HG02973 (cell line): ENCODE data around the gene VPS33B.
"Not testable (repeated sequence)": the region's sequence is repeated elsewhere in the genome, so short reads cannot be mapped to it uniquely, and the experiment has no call there.

ENCODE experiments used
- ATAC-seq: cut with Tn5 transposase; IDR thresholded peaks from one replicate; pipeline ENCODE4 v1.9.1; 2021; ENCODE audit warnings: moderate library complexity; ENCODE audit not compliant: unreplicated experiment

VPS33B gene

GRCh38 chr15:91032919-91033803 is 10.8 kb upstream of the VPS33B start:
- ATAC-seq: no peak

- ATAC-seq: no peak
Measured at GRCh38 chr15:91031796-91032195, 9.4 kb upstream of the VPS33B start.

DNA sequence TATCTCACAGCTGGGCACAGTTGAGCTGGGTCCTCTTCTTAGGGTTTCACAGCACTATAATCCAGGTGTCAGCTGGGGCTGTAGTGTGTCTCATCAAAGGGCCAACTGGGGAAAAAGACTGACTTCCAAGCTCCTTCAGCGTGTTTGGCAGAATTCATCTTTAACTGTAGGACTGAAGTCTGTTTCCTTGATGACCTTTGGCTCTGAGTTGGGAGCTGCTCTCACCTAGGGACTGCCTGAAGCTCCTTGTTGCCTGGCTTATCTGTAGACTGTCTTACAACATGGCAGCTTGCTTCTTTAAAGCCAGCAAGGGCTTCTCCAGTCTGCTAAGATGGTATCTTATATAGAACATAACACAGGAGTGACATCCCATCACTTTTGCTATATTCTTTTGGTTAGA is 5.3 kb upstream of the VPS33B start:
- no peak for ATAC-seq

DNA sequence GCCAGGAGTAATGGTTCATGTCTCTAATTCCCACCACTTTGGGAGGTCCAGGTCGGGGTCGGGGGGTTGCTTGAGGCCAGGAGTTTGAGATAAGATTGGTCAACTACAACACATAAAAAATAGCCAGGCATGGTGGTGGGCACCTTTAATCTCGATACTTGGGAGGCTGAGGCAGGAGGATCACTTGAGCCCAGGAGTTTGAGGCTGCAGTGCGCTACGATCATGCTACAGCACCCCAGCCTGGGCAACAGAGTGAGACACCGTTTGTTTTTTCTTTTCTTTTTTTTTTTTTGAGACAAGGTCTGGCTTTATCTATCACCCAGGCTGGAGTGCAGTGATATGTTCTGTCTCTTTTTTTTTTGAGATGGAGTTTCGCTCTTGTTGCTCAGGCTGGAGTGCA is 1.3 kb upstream of the VPS33B start:
- no peak for ATAC-seq

- ATAC-seq: no peak
Measured at GRCh38 chr15:91022832-91023129, 387 bp upstream of the VPS33B start.

DNA sequence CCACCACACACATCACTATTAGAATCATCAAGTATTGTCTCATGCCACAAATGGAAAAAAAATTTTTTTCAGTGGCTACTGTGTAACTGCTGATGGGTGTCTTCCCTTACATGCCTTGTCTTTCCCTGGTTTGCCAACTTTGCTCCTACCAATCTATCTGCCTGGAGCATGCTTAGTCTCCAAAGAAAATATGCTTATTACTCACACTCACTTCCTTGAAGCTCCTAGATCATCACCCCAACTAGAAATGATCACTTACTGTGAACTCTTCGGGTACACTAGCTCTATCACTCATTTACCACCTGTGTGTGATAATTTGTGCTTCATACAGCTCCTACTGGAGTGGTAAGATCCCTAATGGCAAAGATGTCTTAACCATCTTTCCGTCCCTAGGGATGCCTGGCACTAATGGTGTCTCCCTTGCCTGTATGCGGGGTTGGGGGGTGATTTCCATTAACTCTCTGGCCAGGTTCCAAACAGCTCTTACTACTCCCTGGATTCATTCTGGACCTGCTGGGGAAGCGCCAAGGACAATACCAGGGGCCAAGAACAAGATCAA is 799 bp downstream of the VPS33B start:
- peak; percentile 11 for ATAC-seq

DNA sequence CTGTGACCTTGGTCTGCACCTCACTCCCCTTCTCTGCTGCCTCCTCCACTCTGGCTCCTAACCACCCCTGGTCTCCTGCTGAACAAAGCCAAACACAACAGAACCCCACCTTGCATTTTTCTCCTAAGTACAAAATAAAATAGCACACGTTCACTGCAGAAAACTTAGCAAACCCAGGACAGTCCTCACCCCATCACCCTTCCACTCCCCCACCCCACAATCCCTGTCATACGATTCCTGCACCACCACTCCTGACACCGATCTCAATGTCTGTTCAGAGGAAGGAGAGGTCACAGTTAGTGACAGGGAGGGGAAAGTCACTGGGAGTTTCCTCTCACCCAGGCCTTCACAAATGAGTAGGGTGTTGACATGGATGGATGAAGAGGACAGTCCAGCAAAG is 4.2 kb downstream of the VPS33B start:
- no peak for ATAC-seq

DNA sequence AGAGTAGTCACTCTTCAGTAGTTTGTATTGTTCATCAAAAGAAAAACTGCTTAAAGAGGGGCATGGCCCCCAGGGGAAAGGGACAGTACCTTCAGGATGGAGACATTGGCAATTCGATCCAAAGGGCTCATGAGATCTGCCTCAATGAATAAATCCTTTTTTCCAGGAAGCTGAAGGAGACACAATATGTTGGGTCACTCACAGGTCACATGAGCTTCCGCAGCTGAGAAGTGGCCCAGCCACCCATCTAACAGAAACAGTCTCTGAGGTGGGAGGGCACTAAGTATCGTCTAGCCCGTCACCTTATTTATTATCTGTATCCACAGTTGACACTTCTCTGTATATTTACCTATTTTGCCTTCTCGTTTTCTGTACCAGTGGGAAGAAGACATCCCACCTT is 4.7 kb downstream of the VPS33B start:
- ATAC-seq: no peak

GRCh38 chr15:91013701-91014100 is 8.7 kb downstream of the VPS33B start:
- not testable (repeated sequence) for ATAC-seq

DNA sequence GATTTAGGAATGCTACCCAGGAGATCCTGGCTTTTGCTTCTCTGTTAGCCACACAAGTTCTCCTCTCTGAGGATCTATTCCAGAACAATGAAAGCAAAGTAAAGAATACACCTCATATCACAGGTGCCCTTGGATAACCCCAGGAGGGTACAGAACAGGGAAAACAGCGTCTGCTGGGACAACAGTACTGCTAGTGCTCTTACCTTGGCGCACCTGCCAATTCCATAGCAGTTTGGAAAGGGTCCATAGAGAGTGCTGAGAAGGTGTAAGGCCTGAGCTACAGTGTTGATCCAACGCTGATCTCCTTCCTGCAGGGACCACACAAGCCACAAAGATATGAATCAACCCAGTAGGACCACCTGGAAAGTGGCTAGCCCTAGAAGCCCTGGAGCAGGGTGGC is 15.1 kb downstream of the VPS33B start:
- ATAC-seq: no peak

DNA sequence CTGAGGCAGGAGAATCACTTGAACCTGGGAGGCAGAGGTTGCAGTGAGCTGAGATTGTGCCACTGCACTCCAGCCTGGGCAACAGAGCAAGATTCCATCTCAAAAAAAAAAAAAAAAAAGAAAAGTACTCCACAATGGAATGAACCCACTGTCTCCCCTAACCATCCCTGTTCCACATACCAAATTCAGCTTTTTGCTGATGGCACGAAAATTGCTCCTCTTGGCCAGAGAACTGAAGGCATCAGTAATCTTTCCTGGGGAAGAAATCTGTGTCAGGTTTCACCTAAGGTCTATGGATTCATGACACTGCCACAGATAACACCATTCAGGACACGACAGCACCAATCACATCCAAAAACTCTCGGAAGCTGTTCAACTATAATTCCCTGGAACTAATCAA is 21.2 kb downstream of the VPS33B start:
- no peak for ATAC-seq

DNA sequence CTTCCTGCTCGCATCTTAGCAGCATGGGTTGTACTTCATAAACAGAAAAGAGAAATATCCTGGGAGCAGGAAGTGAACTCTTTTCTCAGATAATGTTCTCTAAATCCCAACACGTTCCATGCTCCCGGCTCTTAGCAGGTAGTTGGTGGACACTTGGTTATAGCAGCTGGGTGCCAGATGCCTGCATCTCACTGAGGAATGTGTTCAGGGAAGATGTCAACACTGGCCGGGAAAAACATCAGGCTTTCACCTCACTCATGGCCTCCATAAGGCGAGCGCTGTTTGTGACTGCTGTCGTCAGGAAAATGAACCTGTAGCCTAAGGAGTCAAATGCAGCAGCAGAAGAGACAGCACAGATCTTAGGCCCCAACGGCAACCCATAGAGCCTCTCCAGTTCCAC is 23.7 kb downstream of the VPS33B start:
- no peak for ATAC-seq

- ATAC-seq: peak; percentile 93
Measured at GRCh38 chr15:90994417-90995311, 27.7 kb downstream of the VPS33B start, which contains the start of gene PRC1. PRC1 (minus strand) TSS chr15:90994535; CDS start chr15:90994417, 118 bp downstream.

GRCh38 chr15:90994059-90994416 is 28.4 kb downstream of the VPS33B start:
- peak; percentile 17 for ATAC-seq

DNA sequence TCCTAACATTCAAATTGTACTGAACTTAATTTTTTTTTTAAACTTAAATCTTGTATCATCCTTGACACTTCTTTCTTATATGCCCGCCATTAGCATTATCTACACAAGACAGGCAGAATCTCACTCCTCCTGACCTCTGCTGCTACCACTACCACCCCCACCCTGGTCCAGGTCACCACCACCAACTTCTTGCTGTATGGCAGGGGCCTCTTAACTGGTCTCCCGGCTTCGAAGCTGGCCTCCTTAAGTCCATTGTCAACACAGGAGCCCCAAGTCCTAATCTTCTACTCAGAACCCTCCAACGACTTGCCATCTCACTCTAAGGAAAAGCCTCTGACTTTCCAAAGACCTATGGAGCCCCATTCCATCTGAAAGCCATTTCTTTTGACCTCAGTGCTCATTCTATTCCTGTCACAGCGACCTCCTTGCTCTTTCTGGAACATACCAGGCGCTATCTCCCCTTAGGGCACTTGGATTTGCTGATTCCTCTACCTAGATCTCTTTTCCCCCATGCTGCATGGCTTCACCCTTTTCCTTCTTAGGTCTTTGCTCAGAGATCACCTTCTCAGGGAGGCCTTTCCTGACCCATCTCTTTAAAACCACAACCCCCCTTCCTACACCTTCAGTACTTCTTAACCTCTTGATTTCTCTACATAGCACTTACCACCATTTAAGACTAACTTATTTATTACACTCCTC is 30.7 kb downstream of the VPS33B start:
- ATAC-seq: no peak

DNA sequence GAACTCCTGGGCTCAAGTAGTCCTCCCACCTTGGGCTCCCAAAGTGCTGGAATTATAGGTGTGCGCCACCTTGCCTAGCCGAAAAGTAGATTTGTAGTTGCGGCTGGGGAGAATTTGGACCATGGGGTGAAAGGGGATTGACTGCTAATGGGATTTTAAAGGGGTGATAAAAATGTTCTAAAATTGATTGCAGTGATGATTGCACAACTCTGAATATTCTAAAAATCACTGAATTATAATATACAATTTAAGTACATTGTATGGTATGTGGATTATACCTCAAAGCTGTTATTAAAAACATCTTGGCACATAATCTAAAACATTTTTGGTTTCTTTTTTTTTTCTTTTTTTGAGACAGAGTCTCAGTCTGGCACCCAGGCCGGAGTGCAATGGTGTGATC is 31.9 kb downstream of the VPS33B start:
- no peak for ATAC-seq

DNA sequence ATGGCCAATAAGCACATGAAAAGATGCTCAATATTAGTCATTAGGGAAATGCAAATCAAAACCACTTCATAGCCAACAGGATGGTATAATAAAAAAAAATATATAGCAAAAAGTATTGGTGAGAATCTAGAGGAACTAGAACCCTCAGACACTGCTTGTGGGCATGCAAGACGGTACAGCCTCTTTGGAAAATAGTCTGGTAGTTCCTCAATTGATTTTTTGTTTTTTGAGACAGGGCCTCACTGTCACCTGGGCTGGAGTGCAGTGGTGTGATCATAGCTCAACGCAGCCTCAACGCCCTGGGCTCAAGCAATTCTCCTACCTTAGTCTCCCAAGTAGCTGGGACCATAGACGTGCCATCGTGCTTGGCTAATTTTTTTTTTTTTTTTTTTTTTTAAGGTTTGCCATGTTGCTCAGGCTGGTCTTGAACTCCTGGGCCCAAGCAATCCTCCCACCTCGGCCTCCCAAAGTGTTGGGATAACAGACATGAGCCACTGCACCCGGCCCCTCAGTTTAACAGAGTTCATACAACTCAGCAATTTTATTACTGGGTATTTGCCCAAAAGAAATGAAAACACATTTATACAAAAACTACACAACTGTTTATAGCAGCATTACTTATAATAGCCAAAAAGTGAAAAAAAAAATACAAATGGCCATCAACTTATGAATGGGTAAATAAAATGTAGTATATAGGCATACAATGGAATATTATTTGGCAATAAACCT is 33.2 kb downstream of the VPS33B start:
- no peak for ATAC-seq

GRCh38 chr15:90988296-90988695 is 34.1 kb downstream of the VPS33B start:
- no peak for ATAC-seq

- no peak for ATAC-seq
Measured at GRCh38 chr15:90987561-90988141, 34.7 kb downstream of the VPS33B start.
